ENCODE measurements around the gene WNT4. TPM values are rescaled to one million over a fixed set of nuclear protein-coding genes. Genes with fewer than 3 reads are reported as not detected.

The WNT4 gene
- total and polyA plus RNA-seq, 9 of the 15 experiments (the other 6 are each of a cell fraction or from before 2014, with no cell fraction given): 0.01 TPM; not detected in 8

DNA sequence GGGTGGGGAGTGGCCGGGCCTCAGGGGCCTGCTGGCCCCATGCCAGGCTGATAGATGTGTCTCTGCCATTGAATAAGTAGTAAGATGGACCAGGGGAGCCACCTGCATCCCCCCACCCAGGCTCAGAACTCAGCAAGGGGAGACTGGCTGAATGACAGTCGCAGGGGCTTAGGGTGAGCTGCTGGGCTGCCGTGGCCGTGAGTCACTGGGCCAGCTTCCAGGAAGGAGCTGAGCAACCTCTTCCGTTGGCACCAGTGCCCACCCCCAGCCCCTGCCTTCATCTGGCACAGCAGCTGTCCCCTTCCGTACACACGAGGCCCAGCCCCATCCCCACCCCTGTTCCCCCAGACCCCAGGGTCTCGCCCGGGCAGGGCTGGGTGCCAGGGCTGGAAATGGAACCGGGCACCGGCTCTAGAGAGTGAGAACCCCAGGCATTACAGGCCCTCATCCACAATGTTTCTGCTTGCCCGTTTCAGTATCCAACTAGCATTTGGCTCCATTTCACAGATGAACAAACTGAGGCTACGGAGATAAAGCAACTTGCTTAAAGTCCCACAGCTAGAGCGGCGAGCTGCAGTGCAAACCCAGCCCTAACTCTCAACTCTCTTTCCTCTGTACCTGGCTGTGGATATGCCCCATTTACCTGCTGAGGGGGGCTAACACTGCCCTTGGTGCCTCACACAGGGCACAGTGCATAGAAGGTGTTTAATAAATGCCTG, 10.2 kb downstream of the WNT4 start:
- ATAC-seq: no peak
- Histone ChIP-seq H3K9me1 (ENCODE audit: control insufficient read depth, insufficient read depth, low read length) (no peaks in the 10 kb centered on the region), H3K4me2 (ENCODE audit: insufficient read depth, low read length) (no peak overlapping the region), H3K27me3 (ENCODE audit: control insufficient read depth in 2 of 2, insufficient read depth in 2 of 2, low read length in 2 of 2) (peaks cover 17 to 64% of the 10 kb centered on the region in 2 experiments; a peak in 3 of 5 replicates), H3K79me2 (ENCODE audit: control insufficient read depth, insufficient read depth, low read length) (no peaks in the 10 kb centered on the region), H3K36me3 (ENCODE audit: control insufficient read depth, insufficient read depth, low read length) (no peaks in the 10 kb centered on the region), H3K9me3 (replicated peaks; ENCODE audit: control insufficient read depth, insufficient read depth, low read depth, low read length) (no peaks in the 10 kb centered on the region), H4K20me1 (replicated peaks; ENCODE audit: control insufficient read depth, insufficient read depth, low read length) (peaks cover 46% of the 10 kb centered on the region; the same call in 1 of the 2 replicates), H3K9ac (ENCODE audit: insufficient read depth in 1 of 2, low read depth in 2 of 2, low read length in 2 of 2) (no peak overlapping the region), H3K27ac (ENCODE audit: extremely low read depth, low read depth, low read length) (no peak overlapping the region), H3K4me3 (no peak overlapping the region), H3K4me1 (replicated peaks in 1 of 2; ENCODE audit: control insufficient read depth in 2 of 2, insufficient read depth in 2 of 2, low read length in 2 of 2) (peaks cover 0 to 34% of the 10 kb centered on the region in 2 experiments; a peak in 2 of 5 replicates), H2AFZ (ENCODE audit: low read depth, low read length) (no peak overlapping the region)
- WGBS (ENCODE audit: insufficient coverage, low coverage, missing lambda C conversion rate): 1% methylated on average over 12 of the region's 15 CpGs
- in situ Hi-C loops (cut with MboI) (loop anchor here (5.0 kb wide), 2 partner anchors 285 to 515 kb away; no protein-coding TSS in a partner anchor), intact Hi-C loops (cut with micrococcal nuclease) (loop anchor here (1.0 to 5.0 kb wide), 5 partner anchors 75 to 510 kb away; partner anchors contain the start of gene C1QC)
- ChIA-PET CTCF (ENCODE audit: low intra/inter-chr PET ratio) (interaction anchor here (0.6 to 2.3 kb wide), 6 partner anchors 29 to 510 kb away, joined by 3 to 30 read pairs (median 4); no protein-coding TSS in a partner anchor), POLR2A (interaction anchor here (1.1 to 1.2 kb wide), 2 partner anchors 14 to 251 kb away, joined by 3 read pairs; no protein-coding TSS in a partner anchor)
- no peak for FAIRE-seq
- BruUV-seq (replicated peaks): no TSS peak
- no peak for DNase-seq (ENCODE audit: extremely low read depth in 1 of 4, low spot score in 3 of 4)
- TF ChIP-seq PCBP1 (IDR thresholded peaks at IDR 0.05; ENCODE audit: low read depth, low read length, poor library complexity, severe bottlenecking) (no peak), XRCC5 (IDR thresholded peaks at IDR 0.05; ENCODE audit: low read depth, low read length) (peak; percentile 15; the same call in 1 of the 2 replicates), SIX5 (IDR thresholded peaks at IDR 0.05; ENCODE audit: borderline replicate concordance in 1 of 2, insufficient read depth in 1 of 2, low read depth in 1 of 2, low read length in 2 of 2) (no peak), GABPA (tag; conservative IDR thresholded peaks at IDR 0.05; ENCODE audit: low read depth) (no peak), EP400 (IDR thresholded peaks at IDR 0.05) (no peak), RBM25 (IDR thresholded peaks at IDR 0.05; ENCODE audit: low read depth, low read length, severe bottlenecking) (peak; percentile 92), MAZ (CRISPR knock-in tag; conservative IDR thresholded peaks at IDR 0.05 in 1 of 2, IDR thresholded peaks at IDR 0.05 in 1 of 2) (no peak), SMARCA5 (IDR thresholded peaks at IDR 0.05) (0 out of 2 replicates have a peak, but pooled peaks have one; percentile 54), ZFP1 (CRISPR knock-in tag; IDR thresholded peaks at IDR 0.05) (no peak), HDAC2 (IDR thresholded peaks at IDR 0.05) (peak; percentile 42; the same call in 1 of the 2 replicates), CBX1 (IDR thresholded peaks at IDR 0.05; ENCODE audit: low read depth) (0 out of 2 replicates have a peak, but pooled peaks have one; percentile 37), RCOR1 (IDR thresholded peaks at IDR 0.05; ENCODE audit: borderline replicate concordance in 1 of 2, low read depth in 2 of 2, low read length in 2 of 2) (peak; percentile 41 to 69; a peak in 3 of 4 replicates), ZNF785 (CRISPR knock-in tag; IDR thresholded peaks at IDR 0.05) (no peak), YBX1 (IDR thresholded peaks at IDR 0.05) (no peak), ADNP (tag; IDR thresholded peaks at IDR 0.05) (peak; percentile 70; the same call in 1 of the 2 replicates), NCOA2 (IDR thresholded peaks at IDR 0.05; ENCODE audit: partially characterized antibody in 2 of 2) (no peak), PTBP1 (IDR thresholded peaks at IDR 0.05; ENCODE audit: low read depth, low read length) (0 out of 2 replicates have a peak, but pooled peaks have one; percentile 37), ZNF140 (CRISPR knock-in tag; IDR thresholded peaks at IDR 0.05) (no peak), TRIM28 (IDR thresholded peaks at IDR 0.05) (no peak), SMARCE1 (IDR thresholded peaks at IDR 0.05) (no peak), U2AF1 (optimal IDR thresholded peaks at IDR 0.05; ENCODE audit: low read depth, low read length) (no peak), PHF8 (IDR thresholded peaks at IDR 0.05; ENCODE audit: borderline replicate concordance, low read length) (no peak), ZNF354B (CRISPR knock-in tag; IDR thresholded peaks at IDR 0.05) (no peak)
- TF ChIP-seq, protein P1, sequence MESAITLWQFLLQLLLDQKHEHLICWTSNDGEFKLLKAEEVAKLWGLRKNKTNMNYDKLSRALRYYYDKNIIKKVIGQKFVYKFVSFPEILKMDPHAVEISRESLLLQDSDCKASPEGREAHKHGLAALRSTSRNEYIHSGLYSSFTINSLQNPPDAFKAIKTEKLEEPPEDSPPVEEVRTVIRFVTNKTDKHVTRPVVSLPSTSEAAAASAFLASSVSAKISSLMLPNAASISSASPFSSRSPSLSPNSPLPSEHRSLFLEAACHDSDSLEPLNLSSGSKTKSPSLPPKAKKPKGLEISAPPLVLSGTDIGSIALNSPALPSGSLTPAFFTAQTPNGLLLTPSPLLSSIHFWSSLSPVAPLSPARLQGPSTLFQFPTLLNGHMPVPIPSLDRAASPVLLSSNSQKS (CRISPR knock-in tag; IDR thresholded peaks at IDR 0.05): no peak
